HG03460 (cell line): ENCODE results near the gene TMF1.
A peak's percentile ranks its signal among the peaks of the same experiment; 100 is the strongest.

Experiments
- ATAC-seq: cut with Tn5 transposase; IDR thresholded peaks from one replicate; pipeline ENCODE4 v1.9.1; 2021; ENCODE audit not compliant: unreplicated experiment

TMF1 gene

DNA sequence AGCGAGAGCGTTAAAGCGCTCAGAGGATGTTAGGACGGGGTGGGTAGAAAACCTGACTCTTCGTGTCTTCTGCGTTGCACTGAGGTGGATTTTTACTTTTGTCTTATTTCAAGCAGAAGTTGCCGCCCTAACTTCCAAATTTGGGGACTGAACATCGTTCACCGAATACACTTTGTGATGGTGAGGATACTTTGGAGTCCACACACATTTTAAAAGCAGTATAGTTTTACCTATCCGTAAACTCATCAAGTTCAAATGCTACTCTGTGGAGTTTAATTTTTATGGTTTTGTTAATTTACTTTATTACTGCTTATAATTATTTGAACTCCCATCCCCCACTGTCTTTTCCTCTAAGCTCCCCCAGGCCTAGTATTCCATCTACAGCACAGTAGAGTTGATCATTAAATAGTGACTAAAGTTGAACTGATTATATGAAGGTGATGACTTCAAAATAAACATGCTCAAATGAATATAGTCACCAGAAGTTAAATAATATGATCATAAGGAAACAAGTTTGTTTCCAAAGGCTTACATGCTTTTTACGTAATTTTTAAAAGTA lies 38.0 kb downstream of the TMF1 start:
- no peak for ATAC-seq

DNA sequence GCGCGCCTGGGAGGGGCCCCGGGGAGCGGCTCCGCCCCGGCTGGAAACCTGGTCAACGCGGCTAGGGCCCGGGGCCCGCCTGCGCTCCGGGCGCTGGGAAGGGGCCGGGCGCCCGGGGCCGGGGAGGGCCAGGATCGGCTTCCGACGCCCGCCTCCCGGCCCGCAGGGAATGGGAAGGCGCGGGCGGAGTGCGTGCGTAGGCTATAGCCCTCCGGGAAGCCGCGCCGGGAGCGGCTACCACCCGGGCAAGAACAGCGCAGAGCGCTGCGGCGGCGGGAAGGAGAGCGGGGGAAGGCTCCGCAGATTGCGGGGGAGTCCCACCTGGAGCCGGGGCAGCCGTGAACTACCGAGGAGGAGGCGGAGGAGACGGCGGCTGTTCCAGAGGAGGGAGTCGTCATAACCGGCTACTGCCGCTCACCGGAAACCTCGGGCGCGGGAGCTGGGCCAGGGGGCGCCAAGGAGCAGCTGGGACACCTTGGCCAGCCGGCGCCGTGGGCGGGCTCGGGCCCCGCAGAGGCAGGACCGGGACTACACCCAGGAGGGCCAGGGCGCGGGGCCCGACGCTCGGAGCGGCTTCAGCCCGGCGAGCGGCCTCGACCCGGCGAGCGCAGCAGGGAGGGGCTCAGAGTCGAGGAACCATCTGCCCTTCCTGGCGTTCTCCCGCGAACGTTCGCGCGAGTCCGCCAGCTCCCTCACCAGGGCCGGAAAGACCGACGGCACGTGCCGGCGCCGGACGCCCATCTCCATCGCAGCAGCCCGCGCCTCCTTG lies 38.7 kb downstream of the TMF1 start, which contains the start of gene EOGT:
TSS of gene EOGT (minus strand) at position 432 of the 769 bp plus-strand sequence. CDS start 3,838 bp downstream, outside the sequence.
- peak; percentile 79 for ATAC-seq

DNA sequence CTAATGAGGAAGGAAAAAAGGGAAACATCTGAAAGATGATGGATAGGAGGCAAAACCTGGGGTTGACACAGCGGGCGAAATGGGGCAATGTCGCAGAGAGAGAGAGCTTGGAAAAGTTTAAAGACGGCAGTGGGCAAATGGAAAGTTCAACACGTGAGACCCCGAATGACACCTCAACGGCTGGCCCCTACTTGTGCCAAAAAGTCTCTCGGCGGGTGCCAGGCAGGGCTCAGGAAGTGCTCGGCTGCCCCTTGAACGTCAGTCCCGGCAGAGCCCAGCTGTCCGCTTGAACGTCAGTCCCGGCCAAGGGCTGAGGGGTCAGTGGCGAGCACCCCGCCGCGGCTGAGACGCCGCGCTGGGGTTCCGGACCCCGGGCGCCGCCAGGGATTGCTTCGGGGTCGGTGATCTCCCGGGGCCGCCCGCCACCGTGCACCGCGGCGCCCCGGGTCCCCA lies 39.3 kb downstream of the TMF1 start:
- ATAC-seq: peak; percentile 44

DNA sequence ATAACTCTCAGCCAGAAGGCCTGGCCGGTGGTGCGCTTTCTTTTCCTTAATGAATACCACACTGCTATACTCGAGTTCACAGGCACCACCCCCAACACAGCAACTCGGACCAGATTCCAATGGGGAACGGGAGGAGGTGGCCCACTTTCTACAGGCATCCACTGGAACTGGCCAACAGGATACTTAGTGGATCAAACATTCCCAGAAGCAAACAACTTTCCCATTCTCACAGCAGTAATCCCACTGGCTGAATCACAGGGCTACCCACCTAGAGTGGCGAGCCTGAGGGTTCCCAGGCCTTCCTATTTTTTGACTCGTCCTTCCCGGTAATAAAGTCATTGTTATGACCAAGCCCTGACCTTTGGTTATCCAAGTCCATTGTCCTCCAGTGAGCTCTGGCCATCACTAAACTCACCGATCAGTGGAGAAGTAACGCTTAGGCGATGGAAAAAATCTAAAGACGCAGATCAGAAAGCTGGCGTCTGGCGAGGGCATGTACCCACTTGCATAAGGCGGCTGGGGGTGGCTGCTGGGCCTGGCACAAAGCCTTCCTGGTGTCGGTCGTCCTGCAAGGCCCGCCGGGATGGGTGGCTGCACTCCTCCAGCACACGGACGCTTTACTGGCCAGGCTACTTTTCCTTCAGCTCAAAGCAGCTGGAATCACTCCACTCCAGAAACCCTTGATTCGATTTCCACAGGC lies 39.9 kb downstream of the TMF1 start:
- ATAC-seq: no peak

DNA sequence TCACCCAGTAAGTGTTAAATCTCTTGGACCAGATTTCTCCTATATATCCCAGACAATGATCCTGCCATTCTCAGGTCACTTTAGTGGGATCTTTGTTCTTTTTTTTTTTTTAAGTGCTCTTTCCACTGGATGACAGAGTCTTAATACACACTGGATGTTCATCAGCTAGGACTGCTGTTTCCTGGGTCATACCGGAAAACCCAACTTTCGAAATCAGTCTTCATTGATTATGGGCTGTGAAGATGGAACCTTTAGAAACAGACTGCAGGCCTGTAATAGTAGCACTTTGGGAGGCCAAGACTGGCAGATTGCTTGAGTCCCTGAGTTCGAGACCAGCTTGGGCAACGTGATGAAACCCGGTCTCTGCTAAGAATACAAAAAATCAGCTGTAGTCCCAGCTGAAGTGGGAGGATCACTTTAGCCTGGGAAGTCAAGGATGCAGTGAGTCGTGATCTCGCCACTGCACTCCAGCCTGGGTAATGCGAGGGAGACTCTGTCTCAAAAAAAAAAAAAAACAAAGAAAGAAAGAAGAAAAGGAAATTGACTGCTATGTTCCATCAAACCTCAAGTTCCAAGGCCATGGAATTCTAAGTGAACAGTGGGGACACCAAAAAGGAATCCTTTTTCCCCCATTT lies 40.9 kb downstream of the TMF1 start:
- ATAC-seq: no peak

DNA sequence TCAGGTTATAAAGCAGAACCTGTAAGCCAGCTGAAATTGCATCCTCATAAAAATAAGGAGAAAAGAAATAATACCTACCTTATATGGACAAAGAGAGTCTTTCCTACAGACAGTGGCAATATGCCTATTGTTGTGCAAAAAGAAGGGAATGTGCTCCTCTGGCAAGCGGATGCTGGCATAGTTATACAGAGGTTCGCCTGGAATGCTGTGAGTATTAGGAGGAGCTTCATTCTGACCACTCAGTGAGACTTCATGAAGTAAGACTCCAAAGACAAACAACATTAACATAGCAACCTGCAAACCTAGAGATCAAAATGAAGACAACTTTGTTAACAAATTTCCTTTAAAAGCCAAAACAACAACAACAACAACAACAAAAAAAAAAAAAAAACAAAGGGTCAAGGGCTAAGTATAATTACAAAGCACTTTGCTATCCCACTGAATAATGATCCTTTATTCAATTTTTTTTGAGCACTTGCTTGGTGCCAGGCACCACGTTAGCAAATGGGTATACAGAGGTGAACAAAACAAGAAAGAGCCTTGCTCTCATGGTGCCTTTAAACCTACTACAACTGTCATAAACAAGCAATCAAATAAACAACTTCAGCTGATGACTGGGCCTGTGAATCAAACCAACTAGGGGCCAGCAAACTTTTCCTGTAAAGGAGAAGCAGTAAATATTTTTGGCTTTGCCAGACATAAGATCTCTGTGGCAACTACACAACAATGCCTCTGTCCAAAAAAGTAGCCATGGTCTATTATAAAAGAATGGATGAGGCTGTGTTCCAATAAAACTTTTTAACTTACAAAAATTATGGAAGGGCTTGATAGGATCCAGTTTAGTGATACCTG lies 42.3 kb downstream of the TMF1 start:
- ATAC-seq: no peak

DNA sequence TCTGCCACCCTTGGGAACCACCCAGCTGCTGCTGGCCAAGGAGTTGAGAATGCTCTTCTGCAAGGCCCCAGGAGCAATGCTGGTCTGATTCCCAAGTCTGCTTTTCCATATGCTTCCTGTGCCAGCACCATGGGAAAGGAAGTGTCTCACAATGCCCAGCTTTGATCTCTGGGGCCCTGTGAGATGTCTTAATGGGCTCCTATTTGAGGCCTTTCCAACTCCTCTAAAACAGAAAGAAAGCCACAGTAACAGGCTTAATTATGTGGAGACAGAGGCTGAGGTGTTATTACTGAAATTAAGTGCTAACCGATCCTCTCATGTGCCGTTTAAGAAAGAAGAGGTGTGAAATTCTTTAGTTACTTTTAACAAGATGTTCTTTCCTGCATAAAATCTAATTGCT lies 43.2 kb downstream of the TMF1 start:
- ATAC-seq: no peak

DNA sequence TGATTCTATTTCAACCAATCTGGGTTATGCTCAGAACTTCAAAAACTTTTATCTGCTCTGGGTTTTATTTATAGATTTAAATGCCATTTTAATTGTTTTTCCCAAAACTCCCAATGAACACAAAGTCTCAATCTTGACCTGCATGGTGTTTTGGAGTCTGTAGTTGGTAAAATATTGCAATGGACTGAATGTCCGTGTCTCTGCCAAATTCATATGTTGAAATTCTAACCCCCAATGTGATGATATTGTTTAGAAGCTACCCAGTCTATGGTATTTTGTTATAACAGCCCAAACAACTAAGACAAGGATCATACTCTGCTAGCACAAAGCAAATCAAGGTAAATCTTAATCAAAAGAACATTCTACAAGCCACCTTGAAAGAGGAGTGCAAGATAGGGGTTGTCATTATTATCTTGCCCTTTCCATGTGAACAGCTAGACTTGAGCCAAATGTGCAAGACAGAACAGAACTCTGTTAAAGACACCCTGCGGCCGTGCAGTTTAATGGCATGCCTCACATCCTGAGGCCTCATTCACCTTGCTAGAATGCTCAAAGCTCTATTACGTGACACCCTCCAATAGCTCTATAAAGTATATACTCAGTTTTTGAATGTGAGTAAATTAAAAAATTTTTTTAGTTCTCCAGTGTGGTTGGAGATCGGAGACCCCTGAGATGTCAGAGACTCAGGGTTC lies 46.2 kb downstream of the TMF1 start:
- ATAC-seq: no peak

DNA sequence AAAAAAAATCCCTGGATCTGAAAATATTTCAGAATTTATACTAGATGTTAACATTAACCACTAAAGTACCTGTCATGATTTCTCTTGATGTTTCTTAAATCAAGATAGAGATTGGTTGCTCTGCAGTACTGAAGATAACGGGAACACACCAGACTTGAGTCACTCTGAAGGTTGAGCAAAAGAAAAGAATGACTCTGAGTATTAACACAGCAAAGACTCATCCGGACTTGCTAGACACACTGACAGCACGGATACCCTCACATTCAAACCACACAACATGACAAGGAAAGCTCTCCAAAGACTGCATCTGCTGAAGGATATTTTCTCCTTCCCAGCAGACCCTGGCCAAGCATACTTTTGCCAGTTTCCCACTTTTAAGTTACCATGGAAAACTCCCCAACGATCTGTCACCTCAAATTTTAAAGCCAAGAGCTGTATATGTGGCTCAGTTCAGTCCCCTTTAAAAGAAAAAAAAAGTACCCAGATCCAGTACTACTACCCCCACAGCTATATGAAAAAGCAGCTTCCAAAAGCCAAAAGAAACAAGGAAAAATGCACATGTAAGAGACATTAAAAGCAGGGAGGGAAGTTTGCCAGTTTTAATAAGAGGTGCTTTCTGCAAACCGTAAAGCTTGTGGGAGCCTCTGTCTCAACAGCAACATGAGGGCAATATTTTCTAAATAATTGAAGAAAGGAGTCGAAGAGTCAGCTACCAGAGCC lies 46.9 kb downstream of the TMF1 start:
- no peak for ATAC-seq

DNA sequence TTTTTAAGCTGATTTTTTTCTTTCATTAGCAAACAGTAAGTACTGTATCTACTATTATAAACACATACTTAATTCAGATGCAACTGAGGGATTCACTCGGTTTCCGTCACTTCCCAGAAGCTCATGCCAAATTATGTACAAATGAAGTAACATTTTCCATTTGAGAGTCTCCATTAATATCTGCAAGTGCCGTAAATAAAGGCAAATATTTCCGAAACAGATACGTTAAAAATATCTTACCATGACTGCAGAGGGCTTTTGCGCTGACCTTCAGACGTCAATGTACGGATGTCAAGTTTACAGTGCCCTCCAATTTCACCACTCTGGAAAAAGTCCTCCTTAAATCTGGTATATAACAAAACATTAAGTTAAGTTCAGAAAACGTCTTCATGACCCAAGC lies 48.0 kb downstream of the TMF1 start:
- ATAC-seq: no peak

DNA sequence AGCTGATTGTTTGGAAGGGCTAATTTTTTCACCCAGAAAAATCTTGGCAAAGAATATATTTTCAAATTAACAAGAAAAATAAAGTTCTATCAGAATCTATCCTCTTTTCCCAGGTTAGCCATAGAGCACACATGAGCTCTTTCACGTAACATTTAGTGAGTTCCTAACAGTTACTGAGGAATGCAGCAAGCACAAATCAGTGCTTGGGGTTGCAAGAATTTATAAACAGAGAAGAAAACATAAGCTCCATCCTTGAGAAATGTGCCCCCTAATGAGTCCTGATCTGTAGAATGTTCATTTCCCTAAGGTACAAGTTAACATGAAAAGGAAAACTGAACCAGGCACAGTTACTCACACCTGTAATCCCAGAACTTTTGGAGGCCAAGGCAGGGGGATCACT lies 52.5 kb downstream of the TMF1 start:
- ATAC-seq: no peak

DNA sequence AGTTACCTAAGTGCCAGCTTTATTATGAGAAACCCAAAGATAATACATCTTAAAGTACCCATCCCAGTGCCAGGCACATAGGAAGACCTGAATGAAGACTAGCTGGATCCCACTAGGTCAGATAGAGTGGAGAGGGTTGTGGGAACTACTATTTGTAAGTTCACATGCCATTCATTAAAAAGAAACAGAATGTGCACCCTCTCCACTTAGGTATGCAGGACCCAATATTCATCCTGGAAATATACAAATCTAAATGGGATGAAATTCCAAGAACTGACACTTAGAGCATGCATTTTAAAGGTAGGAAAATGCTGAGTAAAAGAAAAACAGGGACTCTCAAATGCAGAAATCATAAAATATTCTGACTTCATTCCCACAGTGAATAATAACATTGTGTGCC lies 53.0 kb downstream of the TMF1 start:
- ATAC-seq: no peak

DNA sequence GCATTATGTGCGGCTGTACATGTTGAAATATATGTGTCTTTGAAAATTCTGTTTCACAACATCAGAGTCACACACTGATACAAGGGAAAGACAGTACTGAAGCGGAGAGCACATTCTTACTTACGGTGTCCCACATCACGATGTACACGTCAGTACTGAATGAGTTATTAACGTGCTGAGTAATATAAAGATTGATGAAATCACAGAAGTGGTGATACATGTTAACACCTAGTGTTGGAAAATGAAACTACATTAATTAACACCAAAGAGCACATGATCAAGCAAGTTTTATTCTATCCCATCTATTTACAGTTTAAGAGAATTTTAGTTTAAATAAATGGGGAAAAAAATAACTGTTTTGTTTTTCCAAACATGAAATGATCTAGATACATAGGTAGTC lies 54.2 kb downstream of the TMF1 start:
- ATAC-seq: no peak

DNA sequence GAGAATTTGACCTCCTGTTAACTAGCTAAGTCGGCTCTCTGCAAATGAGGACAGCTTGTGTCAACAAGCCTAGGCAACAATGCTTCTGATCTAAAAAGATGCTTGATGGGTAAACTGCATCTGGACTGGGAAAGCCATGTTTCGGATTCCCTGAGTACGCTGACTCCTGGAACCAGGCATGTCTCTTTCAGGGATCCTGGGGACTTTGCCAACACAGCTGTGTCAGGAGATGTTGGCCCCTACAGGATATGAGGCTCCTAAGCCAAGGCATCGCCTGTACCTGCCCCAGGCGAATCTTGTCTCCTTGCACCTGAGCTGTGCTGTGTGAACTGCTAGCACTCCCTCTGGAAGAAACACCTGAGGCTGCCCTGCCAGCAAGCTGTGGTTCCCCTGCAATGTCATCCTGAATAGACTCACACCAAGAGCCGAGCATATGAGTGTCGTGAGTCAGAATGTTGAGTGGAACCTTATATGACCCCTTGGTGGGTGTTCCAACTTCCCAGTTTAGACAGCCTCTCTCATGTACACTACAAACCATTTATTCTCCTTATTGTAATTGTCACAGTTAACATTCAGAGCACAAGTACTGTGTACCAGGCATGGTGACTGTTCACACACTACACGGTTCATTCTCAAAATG lies 55.7 kb downstream of the TMF1 start:
- ATAC-seq: no peak

DNA sequence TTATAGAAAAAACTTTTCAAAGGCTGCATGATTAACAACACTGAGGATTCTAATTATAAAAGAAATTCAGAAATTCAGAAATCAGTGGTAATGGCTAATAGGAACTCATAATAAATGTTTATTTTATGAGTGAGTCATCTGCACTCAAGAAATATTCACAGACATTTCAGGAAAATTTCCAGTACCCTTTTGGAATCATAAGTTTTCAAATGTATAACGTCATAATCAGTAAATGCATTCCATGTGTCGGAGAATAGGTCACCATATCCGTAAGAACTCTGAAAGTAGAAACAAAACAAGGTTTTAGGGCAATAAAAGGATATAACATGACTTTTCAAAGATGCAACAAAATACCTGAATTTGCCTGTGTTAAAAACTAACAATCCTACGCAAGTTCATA lies 63.4 kb downstream of the TMF1 start:
- no peak for ATAC-seq

DNA sequence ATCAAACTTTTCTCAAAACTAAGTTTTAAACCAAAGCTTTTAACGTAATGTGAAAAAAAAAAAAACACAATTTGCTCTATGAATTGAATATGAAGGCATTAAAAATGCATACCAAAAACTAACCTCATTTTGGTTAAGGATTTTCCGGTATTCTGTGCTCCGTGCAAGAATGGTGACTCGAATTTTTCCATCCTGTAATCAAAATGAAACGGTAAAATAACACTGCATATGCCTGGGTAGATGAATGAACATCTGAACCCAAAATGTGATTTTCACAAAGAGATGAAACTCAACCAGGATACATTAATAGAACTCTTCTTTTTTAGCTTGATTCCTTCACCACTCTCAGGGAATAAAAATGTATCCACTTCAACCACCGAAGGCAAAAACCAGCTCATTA lies 64.8 kb downstream of the TMF1 start:
- no peak for ATAC-seq

DNA sequence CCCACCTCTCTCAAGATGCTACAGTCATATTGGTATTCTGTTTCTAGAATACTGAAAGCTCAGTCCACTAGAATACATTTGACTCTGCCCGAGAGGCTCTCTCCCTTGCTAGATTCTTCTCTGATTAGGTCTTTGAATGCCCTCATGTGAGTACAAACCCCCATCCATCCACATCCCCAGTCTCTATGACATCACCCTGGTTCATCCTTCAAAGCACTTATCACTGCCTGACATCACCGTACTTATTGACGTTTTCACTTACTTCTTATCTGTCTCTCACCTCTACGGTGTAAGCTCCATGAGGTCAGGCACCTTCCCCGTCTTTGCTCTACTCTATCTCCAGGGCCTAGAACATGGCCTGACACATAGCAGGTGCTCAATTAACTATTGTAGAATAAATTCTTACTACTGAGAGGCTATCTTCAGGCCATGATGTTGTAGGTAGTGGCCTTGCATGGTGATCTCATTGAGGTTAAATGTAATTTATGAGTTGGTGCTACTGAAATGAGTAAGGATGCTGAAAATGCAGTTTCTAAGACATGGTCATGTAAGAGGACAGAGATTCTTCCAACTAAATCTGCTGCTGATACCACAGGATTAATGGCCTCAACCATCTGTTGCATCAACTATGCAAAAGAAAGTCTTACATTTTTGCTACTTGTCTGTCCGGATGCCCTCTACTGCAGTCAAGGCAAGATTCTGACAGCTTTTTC lies 65.5 kb downstream of the TMF1 start:
- no peak for ATAC-seq

DNA sequence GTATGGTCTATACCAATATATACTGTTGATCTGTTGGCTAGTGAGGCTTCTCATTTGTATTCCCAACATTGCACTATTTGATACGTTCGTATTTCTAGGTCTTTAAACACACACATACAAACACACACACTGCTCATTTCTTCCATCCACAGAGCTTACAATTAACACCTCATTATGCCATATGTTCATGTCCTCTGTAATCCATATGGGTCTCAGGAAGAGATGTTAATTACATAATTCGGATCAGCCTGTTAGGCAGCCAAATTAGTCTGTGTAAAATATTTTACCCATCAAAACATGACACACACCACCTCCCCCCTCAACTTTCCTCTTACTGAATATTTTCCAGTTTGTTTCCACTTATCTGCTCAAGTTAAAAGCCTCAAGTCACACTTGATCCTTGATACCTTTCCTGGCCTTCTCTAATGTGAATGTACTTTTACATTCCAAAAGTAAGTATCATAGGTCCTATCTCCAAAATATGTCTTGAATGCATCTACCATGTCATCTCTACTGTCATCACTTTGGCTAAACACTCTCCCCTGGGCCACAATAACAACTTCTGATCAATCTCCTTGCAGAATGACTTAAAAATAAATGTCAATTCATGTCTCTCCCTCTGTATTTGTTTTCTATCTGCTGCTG lies 66.9 kb downstream of the TMF1 start:
- ATAC-seq: no peak
